Lower leg skin (tissue), 3 donors: Measurements from ENCODE around the gene SRRM3.

Experiments
- CTCF ChIP-seq, 3 donors: fragments of 450-650 bp; IDR thresholded peaks; one replicate each; pipeline ENCODE4 v1.5.1; 2016; ENCODE audit warnings: antibody characterized with exemption in 3 of 3, mild to moderate bottlenecking in 3 of 3, moderate library complexity in 2 of 3
- POLR2A ChIP-seq, 2 donors: fragments of 450-650 bp; IDR thresholded peaks; one replicate each; pipeline ENCODE4 v1.6.1; 2016 to 2017; ENCODE audit warnings: antibody characterized with exemption in 2 of 2, mild to moderate bottlenecking in 1 of 2, moderate library complexity in 1 of 2

- no peak for TF ChIP-seq CTCF (IDR thresholded peaks at IDR 0.05)
- TF ChIP-seq POLR2A (IDR thresholded peaks at IDR 0.05) = no peak
Measured at GRCh38 chr7:76336094-76336493, 134.4 kb downstream of the SRRM3 start.
